CD4-positive, alpha-beta memory T cell (primary cell): ENCODE data around the gene PLD1. TPM values are rescaled to one million over a fixed set of nuclear protein-coding genes. Genes with fewer than 3 reads are reported as not detected.

Experiments
- CTCF ChIA-PET: fragments of 350-600 bp; sonication (Branson Sonifier 250); formaldehyde crosslinking; loops from one replicate; lab custom pipeline; 2021; ENCODE audit warnings: inconsistent platforms; ENCODE audit not compliant: partially characterized antibody; lab: Charles Lee
- POLR2A ChIA-PET: fragments of 350-600 bp; sonication (Branson Sonifier 250); formaldehyde crosslinking; loops from one replicate; lab custom pipeline; 2021; ENCODE audit not compliant: partially characterized antibody; lab: Charles Lee
- DNase-seq, 5 donors: peaks; one replicate each; pipeline versions ENCODE4 v3.0.0 to v3.0.0-alpha.2; 2020 to 2022; ENCODE audit warnings: mixed read lengths in 1 of 5
- H3K27ac ChIP-seq: one replicate; pipeline ENCODE4 v1.7.0; 2013; ENCODE audit warnings: low read depth, low read length
- H3K27me3 ChIP-seq: 2 replicates; pipeline ENCODE4 v1.7.0; 2013; ENCODE audit warnings: mild to moderate bottlenecking, low read length, moderate library complexity; ENCODE audit not compliant: insufficient read depth
- H3K36me3 ChIP-seq: 2 replicates; pipeline ENCODE4 v1.7.0; 2013; ENCODE audit warnings: mild to moderate bottlenecking, low read length, moderate library complexity; ENCODE audit not compliant: insufficient read depth
- H3K4me1 ChIP-seq: 2 replicates; pipeline ENCODE4 v1.7.0; 2013; ENCODE audit warnings: mild to moderate bottlenecking, low read length, moderate library complexity; ENCODE audit not compliant: insufficient read depth
- H3K4me3 ChIP-seq, 2 donors: one replicate each; pipeline ENCODE4 v1.7.0; 2013; ENCODE audit warnings: low read length in 2 of 2, mild to moderate bottlenecking in 1 of 2
- H3K9me3 ChIP-seq, 2 donors: one replicate each; pipeline ENCODE4 v1.7.0; 2013; ENCODE audit warnings: low read length in 2 of 2, control low read depth in 1 of 2; ENCODE audit not compliant: control insufficient read depth in 1 of 2
- H3K27ac Mint-ChIP-seq, 7 donors: one replicate each; pipeline ENCODE4 v1.8.0; 2020 to 2021; ENCODE audit warnings: mixed read lengths in 7 of 7, mild to moderate bottlenecking in 6 of 7, inconsistent platforms in 3 of 7, moderate library complexity in 3 of 7
- H3K27me3 Mint-ChIP-seq, 2 donors: one replicate each; pipeline ENCODE4 v1.8.0; 2020 to 2021; ENCODE audit warnings: mixed read lengths in 2 of 2
- H3K36me3 Mint-ChIP-seq, 2 donors: one replicate each; pipeline ENCODE4 v1.8.0; 2020 to 2021; ENCODE audit warnings: mixed read lengths in 2 of 2, inconsistent platforms in 1 of 2, mild to moderate bottlenecking in 1 of 2
- H3K4me1 Mint-ChIP-seq, 4 donors: one replicate each; pipeline ENCODE4 v1.8.0; 2020 to 2021; ENCODE audit warnings: mixed read lengths in 4 of 4, mild to moderate bottlenecking in 1 of 4
- H3K4me3 Mint-ChIP-seq, 8 donors: one replicate each; pipeline ENCODE4 v1.8.0; 2020 to 2021; ENCODE audit warnings: mixed read lengths in 8 of 8, mild to moderate bottlenecking in 7 of 8, moderate library complexity in 6 of 8, inconsistent platforms in 3 of 8
- H3K9me3 Mint-ChIP-seq, 8 donors: one replicate each; pipeline ENCODE4 v1.8.0; 2020 to 2021; ENCODE audit warnings: mixed read lengths in 8 of 8, mild to moderate bottlenecking in 5 of 8, inconsistent platforms in 3 of 8, moderate library complexity in 1 of 8
- intact Hi-C: fragments of 100-400 bp; cut with micrococcal nuclease; formaldehyde crosslinking; loops from one replicate; pipeline ENCODE4 v1.15.1; 2023
- polyA plus RNA-seq, 2 donors: library from polyadenylated mRNA; unstranded; fragments of 300-500 nt; fragmentation: Illumina TruSeq; gene quantifications; one replicate each; pipeline ENCODE4 v1.2.3, GENCODE V29; 2021
- total RNA-seq, 2 experiments: library from RNA; stranded (reverse); gene quantifications; one replicate each; pipeline ENCODE4 v1.2.3, GENCODE V29; 2021

The PLD1 gene
- total and polyA plus RNA-seq, 4 experiments from 2014 or later = 1.2 to 2.0 (median 1.3) TPM; not detected in 1

DNA sequence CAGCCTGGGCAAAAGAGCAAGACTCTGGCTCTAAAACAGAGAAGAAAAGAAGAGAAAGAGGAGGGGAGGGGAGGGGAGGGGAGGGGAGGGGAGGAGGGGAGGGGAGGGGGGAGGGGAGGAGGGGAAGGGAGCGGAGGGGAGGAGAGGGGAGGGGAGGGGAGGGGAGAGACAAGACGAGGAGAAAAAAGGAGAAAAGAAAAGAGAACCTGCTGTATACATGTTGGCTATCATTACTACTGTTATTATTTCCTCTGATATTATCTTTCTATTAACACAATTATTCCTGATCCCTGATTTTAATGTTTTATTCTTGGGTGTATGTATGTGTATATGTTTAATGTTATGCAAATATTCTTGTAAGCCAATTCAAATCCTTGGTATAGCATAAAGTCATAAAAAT lies 46.9 kb downstream of the PLD1 start:
- H3K27ac ChIP-seq = no peak overlapping the region
- Mint-ChIP-seq H3K4me1 (no peaks in the 10 kb centered on the region), H3K27me3 (peaks cover 8 to 11% of the 10 kb centered on the region in 2 donors), H3K36me3 (no peaks in the 10 kb centered on the region), H3K9me3 (no peaks in the 10 kb centered on the region), H3K27ac (no peak overlapping the region), H3K4me3 (no peak overlapping the region)
- H3K4me3 ChIP-seq = no peak overlapping the region
- peaks cover 6% of the 10 kb centered on the region for H3K27me3 ChIP-seq
- ChIA-PET POLR2A (no interaction called here), CTCF (interaction anchor here (2.1 kb wide), 1 partner anchor 9 kb away, joined by 14 read pairs; no protein-coding TSS in a partner anchor)
- intact Hi-C loops = no loop called here
- H3K4me1 ChIP-seq = no peaks in the 10 kb centered on the region
- H3K9me3 ChIP-seq = no peaks in the 10 kb centered on the region
- H3K36me3 ChIP-seq = no peaks in the 10 kb centered on the region
- DNase-seq = no peak

DNA sequence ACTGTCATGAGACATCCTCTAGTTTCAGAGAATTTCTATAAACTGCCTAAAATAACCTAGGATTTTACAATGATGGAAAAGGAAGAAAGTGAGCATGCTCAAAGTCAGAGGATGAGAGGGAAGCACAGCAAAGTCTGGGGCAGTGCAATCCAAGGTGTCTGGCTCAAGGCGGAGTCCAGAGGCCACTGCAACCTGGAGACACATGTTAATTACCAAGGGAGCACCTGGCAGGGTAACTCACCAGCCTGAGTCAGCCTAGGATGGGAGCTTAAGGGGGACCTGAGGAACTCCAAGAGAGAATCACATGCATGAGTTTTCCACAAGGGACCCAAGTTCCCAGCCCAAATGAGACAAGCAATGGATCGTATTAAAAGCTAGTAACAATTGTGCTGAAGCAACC lies 49.8 kb downstream of the PLD1 start:
- no peaks in the 10 kb centered on the region for H3K4me1 Mint-ChIP-seq
- no peak overlapping the region for H3K4me3 Mint-ChIP-seq
- DNase-seq = no peak
- peaks cover 10 to 12% of the 10 kb centered on the region in 2 donors for H3K27me3 Mint-ChIP-seq
- Histone ChIP-seq H3K4me3 (no peak overlapping the region), H3K4me1 (no peaks in the 10 kb centered on the region), H3K27me3 (peaks cover 6% of the 10 kb centered on the region), H3K27ac (no peak overlapping the region), H3K36me3 (no peaks in the 10 kb centered on the region), H3K9me3 (no peaks in the 10 kb centered on the region)
- CTCF ChIA-PET = interaction anchor here (1.2 kb wide), 1 partner anchor 11 kb away, joined by 5 read pairs; no protein-coding TSS in a partner anchor
- no peak overlapping the region for H3K27ac Mint-ChIP-seq
- intact Hi-C loops = no loop called here
- no peaks in the 10 kb centered on the region for H3K36me3 Mint-ChIP-seq
- no peaks in the 10 kb centered on the region for H3K9me3 Mint-ChIP-seq
- POLR2A ChIA-PET = no interaction called here

GRCh38 chr3:171758109-171758508 lies 52.2 kb downstream of the PLD1 start:
- H3K36me3 Mint-ChIP-seq = no peaks in the 10 kb centered on the region
- Histone ChIP-seq H3K27me3 (peaks cover 6% of the 10 kb centered on the region), H3K4me3 (no peak overlapping the region), H3K27ac (no peak overlapping the region), H3K9me3 (no peaks in the 10 kb centered on the region), H3K4me1 (no peaks in the 10 kb centered on the region), H3K36me3 (no peaks in the 10 kb centered on the region)
- H3K27me3 Mint-ChIP-seq = peaks cover 10 to 12% of the 10 kb centered on the region in 2 donors
- H3K4me3 Mint-ChIP-seq = no peak overlapping the region
- ChIA-PET POLR2A (no interaction called here), CTCF (interaction anchor here (1.6 to 2.5 kb wide), 2 partner anchors 11 to 15 kb away, joined by 3 to 11 read pairs; no protein-coding TSS in a partner anchor)
- H3K4me1 Mint-ChIP-seq = no peaks in the 10 kb centered on the region
- DNase-seq = no peak
- intact Hi-C loops = no loop called here
- no peaks in the 10 kb centered on the region for H3K9me3 Mint-ChIP-seq
- H3K27ac Mint-ChIP-seq = no peak overlapping the region

GRCh38 chr3:171757361-171758034 lies 52.8 kb downstream of the PLD1 start:
- POLR2A ChIA-PET = no interaction called here
- CTCF ChIA-PET = interaction anchor here (1.6 to 2.5 kb wide), 2 partner anchors 12 to 15 kb away, joined by 3 to 11 read pairs; no protein-coding TSS in a partner anchor
- no peaks in the 10 kb centered on the region for H3K36me3 Mint-ChIP-seq
- H3K4me1 ChIP-seq = no peaks in the 10 kb centered on the region
- H3K27ac Mint-ChIP-seq = no peak overlapping the region
- no peaks in the 10 kb centered on the region for H3K4me1 Mint-ChIP-seq
- H3K27me3 ChIP-seq = peaks cover 5% of the 10 kb centered on the region
- no peak overlapping the region for H3K4me3 Mint-ChIP-seq
- intact Hi-C loops = no loop called here
- H3K27me3 Mint-ChIP-seq = peaks cover 8 to 11% of the 10 kb centered on the region in 2 donors
- no peak overlapping the region for H3K4me3 ChIP-seq
- H3K27ac ChIP-seq = no peak overlapping the region
- no peaks in the 10 kb centered on the region for H3K9me3 Mint-ChIP-seq
- H3K9me3 ChIP-seq = no peaks in the 10 kb centered on the region
- DNase-seq = no peak
- no peaks in the 10 kb centered on the region for H3K36me3 ChIP-seq

DNA sequence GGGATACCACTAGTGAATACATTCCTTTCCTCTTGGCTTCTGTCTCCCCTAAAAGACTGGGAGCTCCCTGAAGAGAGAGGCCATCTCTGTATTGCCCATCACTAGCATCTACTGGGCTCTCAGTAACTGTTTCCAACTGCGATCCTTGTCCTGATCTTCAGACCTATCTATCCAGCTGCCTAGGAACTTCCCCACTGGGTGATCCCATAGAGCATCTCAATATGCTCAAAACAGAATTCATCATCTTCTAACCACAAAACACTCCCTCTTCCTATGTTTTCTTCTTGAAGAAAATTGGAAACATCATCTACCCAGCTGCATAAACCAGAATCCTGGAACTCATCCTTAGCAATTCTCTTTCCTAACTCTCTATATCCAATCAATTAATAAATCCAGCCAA lies 54.6 kb downstream of the PLD1 start:
- H3K27ac ChIP-seq = no peak overlapping the region
- ChIA-PET POLR2A (no interaction called here), CTCF (interaction anchor here (1.5 kb wide), 1 partner anchor 17 kb away, joined by 6 read pairs; no protein-coding TSS in a partner anchor)
- no peaks in the 10 kb centered on the region for H3K9me3 Mint-ChIP-seq
- H3K4me1 ChIP-seq = no peaks in the 10 kb centered on the region
- H3K27me3 Mint-ChIP-seq = peaks cover 5 to 7% of the 10 kb centered on the region in 2 donors
- no peaks in the 10 kb centered on the region for H3K4me1 Mint-ChIP-seq
- H3K36me3 Mint-ChIP-seq = no peaks in the 10 kb centered on the region
- H3K4me3 Mint-ChIP-seq = no peak overlapping the region
- H3K27ac Mint-ChIP-seq = no peak overlapping the region
- no peak for DNase-seq
- intact Hi-C loops = no loop called here
- no peaks in the 10 kb centered on the region for H3K27me3 ChIP-seq
- H3K9me3 ChIP-seq = no peaks in the 10 kb centered on the region
- H3K36me3 ChIP-seq = no peaks in the 10 kb centered on the region
- H3K4me3 ChIP-seq = no peak overlapping the region

- Histone ChIP-seq H3K4me1 (no peaks in the 10 kb centered on the region), H3K9me3 (no peaks in the 10 kb centered on the region), H3K27me3 (no peaks in the 10 kb centered on the region), H3K4me3 (no peak overlapping the region), H3K36me3 (no peaks in the 10 kb centered on the region), H3K27ac (no peak overlapping the region)
- no peak overlapping the region for H3K4me3 Mint-ChIP-seq
- H3K4me1 Mint-ChIP-seq = no peaks in the 10 kb centered on the region
- peaks cover 1 to 7% of the 10 kb centered on the region in 2 donors for H3K27me3 Mint-ChIP-seq
- H3K9me3 Mint-ChIP-seq = no peaks in the 10 kb centered on the region
- intact Hi-C loops = no loop called here
- H3K27ac Mint-ChIP-seq = no peak overlapping the region
- POLR2A ChIA-PET = no interaction called here
- H3K36me3 Mint-ChIP-seq = no peaks in the 10 kb centered on the region
- DNase-seq = no peak
- CTCF ChIA-PET = no interaction called here
These were observed 55.2 kb downstream of the PLD1 start for GRCh38 chr3:171755015-171755589.

DNA sequence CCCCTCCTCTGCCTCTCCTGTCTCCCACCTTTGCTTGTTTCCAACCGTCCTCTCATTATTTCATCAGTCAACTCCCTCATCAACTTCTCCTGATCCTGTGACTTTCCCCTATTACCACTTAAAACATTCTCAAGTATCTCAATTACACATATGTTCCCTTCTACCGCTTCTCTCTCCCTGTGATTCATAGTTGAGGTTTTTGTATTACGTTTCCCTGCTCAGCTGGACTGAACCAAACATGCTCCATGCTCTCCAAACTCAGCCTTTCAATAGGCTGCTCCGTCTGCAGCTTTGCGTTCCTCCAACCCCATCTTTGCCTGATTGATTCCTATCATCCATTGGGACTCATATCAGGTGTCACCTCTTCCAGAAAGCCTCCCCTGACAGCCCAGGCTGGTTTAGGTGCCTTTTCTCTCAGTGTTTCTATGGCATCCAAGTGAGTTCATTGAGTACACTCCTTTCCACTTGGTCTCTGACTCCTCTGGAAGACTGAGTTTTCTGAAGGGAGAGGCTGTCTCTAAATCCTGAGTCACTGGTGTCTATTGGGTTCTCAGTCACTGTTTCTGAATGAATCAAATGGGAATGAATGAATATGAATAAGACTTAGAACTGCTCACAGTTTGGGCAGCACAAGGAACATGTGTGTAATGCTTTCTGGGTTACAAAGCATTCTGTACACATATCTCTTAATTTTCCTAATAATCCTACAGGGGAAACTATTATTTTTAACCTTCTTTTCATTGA lies 56.4 kb downstream of the PLD1 start:
- H3K9me3 ChIP-seq = no peaks in the 10 kb centered on the region
- intact Hi-C loops = no loop called here
- H3K4me3 Mint-ChIP-seq = no peak overlapping the region
- H3K4me1 Mint-ChIP-seq = no peaks in the 10 kb centered on the region
- no peaks in the 10 kb centered on the region for H3K27me3 ChIP-seq
- no peaks in the 10 kb centered on the region for H3K36me3 ChIP-seq
- no peak overlapping the region for H3K4me3 ChIP-seq
- H3K27ac Mint-ChIP-seq = no peak overlapping the region
- CTCF ChIA-PET = no interaction called here
- no peaks in the 10 kb centered on the region for H3K9me3 Mint-ChIP-seq
- DNase-seq = no peak
- H3K27ac ChIP-seq = no peak overlapping the region
- H3K36me3 Mint-ChIP-seq = no peaks in the 10 kb centered on the region
- no peaks in the 10 kb centered on the region for H3K4me1 ChIP-seq
- POLR2A ChIA-PET = no interaction called here
- H3K27me3 Mint-ChIP-seq = peaks cover 1 to 11% of the 10 kb centered on the region in 2 donors
